Measurements from ENCODE around the gene ZNF222. TPM values are rescaled to one million over a fixed set of nuclear protein-coding genes. Genes with fewer than 3 reads are reported as not detected.

Gene ZNF222
- total RNA-seq, 1 experiment from 2014 or later, result 5.4 TPM

DNA sequence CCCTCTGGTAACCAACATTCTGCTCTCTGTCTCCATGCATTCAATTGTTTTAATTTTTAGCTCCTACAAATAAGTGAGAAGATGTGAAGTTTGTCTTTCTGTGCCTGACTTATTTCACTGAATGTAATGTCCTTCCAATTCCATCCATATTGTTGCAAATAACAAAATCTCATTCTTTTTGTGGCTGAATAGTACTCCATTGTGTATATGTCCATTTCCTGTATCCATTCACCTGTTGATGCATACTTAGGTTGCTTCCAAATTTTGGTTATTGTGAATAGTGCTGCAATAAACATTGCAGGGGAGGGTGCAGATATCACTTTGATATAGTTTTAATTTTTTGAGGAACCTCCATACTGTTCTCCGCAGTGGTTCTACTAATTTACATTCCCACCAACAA, 44.2 kb downstream of the ZNF222 start:
- peaks cover 39 to 52% (median 50%) of the 10 kb centered on the region in 3 experiments for H3K36me3 Mint-ChIP-seq (ENCODE audit: insufficient read depth in 1 of 3, low read depth in 3 of 3)
- DNase-seq, result no peak
- no peak overlapping the region for H3K18ac ChIP-seq (ENCODE audit: insufficient read length, low read depth, low read length)
- H4K8ac ChIP-seq (replicated peaks; ENCODE audit: insufficient read length, low read depth, low read length), result no peak overlapping the region
- H2AFZ ChIP-seq (ENCODE audit: low read length), result no peak overlapping the region
- H3T11ph ChIP-seq (ENCODE audit: low read length), result no peak overlapping the region
- no peak overlapping the region for H4K91ac ChIP-seq (ENCODE audit: insufficient read length, low read depth, low read length)
- H4K5ac ChIP-seq (ENCODE audit: insufficient read length, low read depth, low read length), result no peak overlapping the region
- H3K79me1 ChIP-seq (ENCODE audit: insufficient read depth, low read depth, low read length, poor library complexity, severe bottlenecking), result no peaks in the 10 kb centered on the region
- H3K9ac ChIP-seq (ENCODE audit: extremely low read depth, insufficient read length, low read length), result no peak overlapping the region
- no peak overlapping the region for H2AK5ac ChIP-seq (ENCODE audit: insufficient read length, low read length)
- TF ChIP-seq, protein P1, sequence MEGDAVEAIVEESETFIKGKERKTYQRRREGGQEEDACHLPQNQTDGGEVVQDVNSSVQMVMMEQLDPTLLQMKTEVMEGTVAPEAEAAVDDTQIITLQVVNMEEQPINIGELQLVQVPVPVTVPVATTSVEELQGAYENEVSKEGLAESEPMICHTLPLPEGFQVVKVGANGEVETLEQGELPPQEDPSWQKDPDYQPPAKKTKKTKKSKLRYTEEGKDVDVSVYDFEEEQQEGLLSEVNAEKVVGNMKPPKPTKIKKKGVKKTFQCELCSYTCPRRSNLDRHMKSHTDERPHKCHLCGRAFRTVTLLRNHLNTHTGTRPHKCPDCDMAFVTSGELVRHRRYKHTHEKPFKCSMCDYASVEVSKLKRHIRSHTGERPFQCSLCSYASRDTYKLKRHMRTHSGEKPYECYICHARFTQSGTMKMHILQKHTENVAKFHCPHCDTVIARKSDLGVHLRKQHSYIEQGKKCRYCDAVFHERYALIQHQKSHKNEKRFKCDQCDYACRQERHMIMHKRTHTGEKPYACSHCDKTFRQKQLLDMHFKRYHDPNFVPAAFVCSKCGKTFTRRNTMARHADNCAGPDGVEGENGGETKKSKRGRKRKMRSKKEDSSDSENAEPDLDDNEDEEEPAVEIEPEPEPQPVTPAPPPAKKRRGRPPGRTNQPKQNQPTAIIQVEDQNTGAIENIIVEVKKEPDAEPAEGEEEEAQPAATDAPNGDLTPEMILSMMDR (conservative IDR thresholded peaks at IDR 0.05), result no peak
- H3K27ac Mint-ChIP-seq, result no peak overlapping the region
- H3K9me3 Mint-ChIP-seq, result peaks cover 48 to 56% of the 10 kb centered on the region in 2 experiments
- no peak overlapping the region for H2BK15ac ChIP-seq (ENCODE audit: low read depth, low read length)
- no peak overlapping the region for H2BK20ac ChIP-seq (ENCODE audit: low read depth, low read length, poor library complexity, severe bottlenecking)
- H4K20me1 ChIP-seq (ENCODE audit: control insufficient read depth, insufficient read depth, insufficient read length), result no peaks in the 10 kb centered on the region
- no peak overlapping the region for H3K23ac ChIP-seq (ENCODE audit: insufficient read length, low read depth, low read length)
- H3K23me2 ChIP-seq (ENCODE audit: insufficient read length, low read depth, low read length, poor library complexity, severe bottlenecking), result peaks cover 14% of the 10 kb centered on the region
- WGBS (ENCODE audit: extremely low coverage, insufficient read length, low lambda C conversion rate), result no CpG with 5 or more reads among the region's 1 CpG
- H3K27me3 ChIP-seq (ENCODE audit: insufficient read depth, low read length), result no peaks in the 10 kb centered on the region; the same call in 1 of the 2 replicates
- H3K4me1 ChIP-seq (ENCODE audit: insufficient read depth, low read length), result no peaks in the 10 kb centered on the region
- H3K27me3 Mint-ChIP-seq (ENCODE audit: low read depth), result peaks cover 33% of the 10 kb centered on the region
- no peak overlapping the region for H2BK12ac ChIP-seq (ENCODE audit: insufficient read length, low read depth, low read length)
- H2BK120ac ChIP-seq (ENCODE audit: low read depth, low read length, poor library complexity, severe bottlenecking), result no peak overlapping the region
- no peak overlapping the region for H2BK5ac ChIP-seq (ENCODE audit: insufficient read length, low read length)
- peaks cover 12 to 16% of the 10 kb centered on the region in 2 experiments for H3K4me1 Mint-ChIP-seq
- no peak overlapping the region for H3K4me2 ChIP-seq (ENCODE audit: insufficient read depth, insufficient read length, low read length)
- no peak overlapping the region for H3K27ac ChIP-seq (ENCODE audit: insufficient read length, low read depth, low read length)
- no peak overlapping the region for H3K4ac ChIP-seq (ENCODE audit: low read depth, low read length)
- no peak overlapping the region for H3K4me3 Mint-ChIP-seq
- H3K9me3 ChIP-seq (ENCODE audit: control insufficient read depth, low read depth, low read length), result peaks cover 16% of the 10 kb centered on the region
- H3K79me2 ChIP-seq (ENCODE audit: insufficient read depth, low read length), result no peaks in the 10 kb centered on the region
- H3K14ac ChIP-seq (ENCODE audit: insufficient read depth, low read length), result no peak overlapping the region
- H3K56ac ChIP-seq (ENCODE audit: insufficient read length, low read depth, low read length), result no peak overlapping the region

All from H9 (cell line).